H7 (cell line): Measurements from ENCODE around the gene R3HCC1L. TPM values are rescaled to one million over a fixed set of nuclear protein-coding genes. Genes with fewer than 3 reads are reported as not detected.
A peak's percentile ranks its signal among the peaks of the same experiment; 100 is the strongest.
"Not testable (repeated sequence)": the region's sequence is repeated elsewhere in the genome, so short reads cannot be mapped to it uniquely, and the experiment has no call there.

Experiments
- DNase-seq: peaks from one replicate; pipeline ENCODE4 v3.0.0; 2012
- H3K27me3 ChIP-seq: 2 replicates; pipeline ENCODE4 v1.6.0; 2011; ENCODE audit warnings: mild to moderate bottlenecking, low read length; ENCODE audit not compliant: control insufficient read depth, insufficient read depth
- H3K36me3 ChIP-seq: replicated peaks from 2 replicates; pipeline ENCODE4 v1.5.1; 2011; ENCODE audit warnings: low read length; ENCODE audit not compliant: control insufficient read depth, insufficient read depth
- H3K4me3 ChIP-seq: 2 replicates; pipeline ENCODE4 v1.5.1; 2011; ENCODE audit warnings: low read depth, mild to moderate bottlenecking, control low read depth, low read length, moderate library complexity; ENCODE audit not compliant: insufficient read depth
- total RNA-seq: library from RNA; depleted of rRNA; stranded (reverse); fragments of >200 nt; shearing (Covaris generic); gene quantifications from 2 replicates; pipeline ENCODE4 v1.2.3, GENCODE V29; 2014

The R3HCC1L gene
- total RNA-seq, 1 experiment from 2014 or later: 11.8 TPM

DNA sequence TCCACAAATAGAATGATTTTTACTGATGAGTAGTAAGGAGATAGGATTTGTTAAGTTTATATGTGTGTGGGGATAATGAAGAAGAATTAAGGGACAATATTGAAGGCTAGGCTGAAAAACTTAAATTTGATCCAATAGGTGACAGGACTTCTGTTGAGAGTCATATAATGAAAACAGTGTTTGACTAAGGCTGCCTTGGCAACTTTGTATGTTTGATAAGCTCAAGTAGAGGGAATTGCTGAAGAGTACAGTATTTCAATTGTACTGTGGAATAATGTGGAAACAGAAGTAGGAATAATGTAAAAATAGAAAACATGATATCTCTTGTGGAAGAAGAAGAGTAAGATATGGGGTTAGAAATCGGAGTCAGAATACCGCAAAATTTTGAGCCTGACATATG, 10.5 kb downstream of the R3HCC1L start:
- Histone ChIP-seq H3K27me3 (no peaks in the 10 kb centered on the region), H3K4me3 (no peak overlapping the region), H3K36me3 (no peaks in the 10 kb centered on the region)
- no peak for DNase-seq

DNA sequence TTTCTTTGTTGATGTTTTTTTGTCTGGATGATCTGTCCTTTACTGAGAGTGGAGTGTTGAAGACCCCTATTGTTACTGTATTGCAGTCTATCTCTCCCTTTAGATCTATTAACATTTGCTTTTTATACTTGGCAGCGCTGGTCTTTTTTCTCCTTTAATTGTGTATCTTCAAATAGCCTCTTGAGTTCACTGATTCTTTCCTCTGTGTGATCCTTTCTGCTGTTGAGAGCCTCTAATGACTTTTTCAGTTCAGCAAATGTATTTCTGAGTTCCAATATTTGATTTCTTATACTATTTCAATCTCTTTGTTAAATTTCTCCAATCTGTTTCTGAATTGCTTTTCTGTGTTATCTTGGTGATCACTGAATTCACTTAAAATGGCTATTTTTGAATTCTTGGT, 15.4 kb downstream of the R3HCC1L start:
- no peak for DNase-seq
- Histone ChIP-seq H3K27me3 (no peaks in the 10 kb centered on the region), H3K36me3 (no peaks in the 10 kb centered on the region), H3K4me3 (no peak overlapping the region)

DNA sequence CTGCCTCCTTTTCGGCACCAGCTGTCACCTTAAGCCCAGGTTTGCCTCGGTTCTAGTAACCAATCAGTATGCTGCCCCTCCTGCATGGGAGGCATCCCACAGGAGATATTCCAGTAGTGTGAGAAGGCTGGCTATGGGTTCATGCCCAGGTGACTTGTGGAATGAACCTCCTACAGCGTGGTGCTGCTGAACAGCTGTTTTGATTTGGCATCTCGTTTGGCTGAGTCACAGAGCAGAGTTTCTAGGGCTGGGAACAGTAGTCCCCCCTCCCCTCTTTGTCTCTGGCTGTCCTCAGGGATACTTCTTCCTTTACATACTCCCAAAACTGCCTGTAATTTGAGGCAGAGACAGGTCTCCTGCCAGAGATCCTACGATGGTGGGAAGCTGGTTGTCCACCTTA, 16.1 kb downstream of the R3HCC1L start:
- Histone ChIP-seq H3K36me3 (no peaks in the 10 kb centered on the region), H3K4me3 (no peak overlapping the region), H3K27me3 (no peaks in the 10 kb centered on the region)
- DNase-seq: no peak

DNA sequence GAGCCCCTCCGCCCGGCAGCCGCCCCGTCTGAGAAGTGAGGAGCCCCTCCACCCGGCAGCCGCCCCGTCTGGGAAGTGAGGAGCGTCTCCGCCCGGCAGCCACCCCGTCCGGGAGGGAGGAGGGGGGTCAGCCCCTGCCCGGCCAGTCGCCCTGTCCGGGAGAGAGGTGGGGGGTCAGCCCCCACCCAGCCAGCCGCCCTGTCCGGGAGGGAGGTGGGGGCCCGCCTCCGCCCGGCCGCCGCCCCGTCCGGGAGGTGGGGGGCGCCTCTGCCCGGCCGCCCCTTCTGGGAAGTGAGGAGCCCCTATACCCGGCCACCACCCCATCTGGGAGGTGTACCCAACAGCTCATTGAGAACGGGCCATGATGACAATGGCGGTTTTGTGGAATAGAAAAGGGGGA, 18.3 kb downstream of the R3HCC1L start:
- H3K36me3 ChIP-seq, H3K4me3 ChIP-seq, H3K27me3 ChIP-seq, DNase-seq: not testable (repeated sequence)

DNA sequence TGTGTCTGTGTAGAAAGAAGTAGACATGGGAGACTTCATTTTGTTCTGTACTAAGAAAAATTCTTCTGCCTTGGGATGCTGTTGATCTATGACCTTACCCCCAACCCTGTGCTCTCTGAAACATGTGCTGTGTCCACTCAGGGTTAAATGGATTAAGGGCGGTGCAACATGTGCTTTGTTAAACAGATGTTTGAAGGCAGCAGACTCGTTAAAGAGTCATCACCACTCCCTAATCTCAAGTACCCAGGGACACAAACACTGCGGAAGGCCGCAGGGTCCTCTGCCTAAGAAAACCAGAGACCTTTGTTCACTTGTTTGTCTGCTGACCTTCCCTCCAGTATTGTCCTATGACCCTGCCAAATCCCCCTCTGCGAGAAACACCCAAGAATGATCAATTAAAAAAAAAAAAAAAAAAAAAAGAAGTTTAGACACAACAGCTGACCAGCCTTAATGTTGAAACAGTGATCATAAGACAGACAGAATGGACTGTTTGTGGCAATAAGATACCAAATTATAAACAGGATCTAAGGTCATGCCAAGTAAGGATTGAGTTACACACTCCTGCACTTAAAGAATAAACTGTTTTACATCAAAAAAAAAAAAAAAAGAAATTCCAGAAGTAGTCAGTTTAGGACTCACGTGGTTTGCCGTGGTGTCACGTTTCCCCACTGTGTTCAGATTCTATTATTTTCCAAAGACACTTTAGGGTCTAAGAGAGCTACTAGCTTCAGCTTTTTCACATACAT, 18.9 kb downstream of the R3HCC1L start:
- not testable (repeated sequence) for H3K27me3 ChIP-seq, H3K36me3 ChIP-seq, DNase-seq, H3K4me3 ChIP-seq

DNA sequence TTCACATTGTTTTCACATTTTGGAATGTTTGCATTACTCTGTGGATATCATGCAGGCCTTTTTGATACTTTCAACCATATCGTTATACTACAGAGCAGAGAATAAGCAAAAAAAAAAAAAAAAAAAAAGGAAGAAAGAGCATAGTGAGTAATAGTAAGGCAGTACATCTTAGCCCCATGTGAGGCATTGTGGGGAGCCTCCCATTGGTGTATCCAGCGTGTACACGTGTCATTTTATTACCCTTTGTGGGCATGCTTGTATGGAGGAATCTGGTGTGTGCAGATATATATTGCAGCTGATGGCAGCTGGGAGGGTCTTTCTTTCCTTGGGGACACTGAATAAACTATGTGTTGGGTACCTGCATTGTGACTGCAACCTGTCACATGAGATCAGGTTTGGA, 19.6 kb downstream of the R3HCC1L start:
- no peaks in the 10 kb centered on the region for H3K36me3 ChIP-seq
- no peak overlapping the region for H3K4me3 ChIP-seq
- DNase-seq: no peak
- H3K27me3 ChIP-seq: no peaks in the 10 kb centered on the region

DNA sequence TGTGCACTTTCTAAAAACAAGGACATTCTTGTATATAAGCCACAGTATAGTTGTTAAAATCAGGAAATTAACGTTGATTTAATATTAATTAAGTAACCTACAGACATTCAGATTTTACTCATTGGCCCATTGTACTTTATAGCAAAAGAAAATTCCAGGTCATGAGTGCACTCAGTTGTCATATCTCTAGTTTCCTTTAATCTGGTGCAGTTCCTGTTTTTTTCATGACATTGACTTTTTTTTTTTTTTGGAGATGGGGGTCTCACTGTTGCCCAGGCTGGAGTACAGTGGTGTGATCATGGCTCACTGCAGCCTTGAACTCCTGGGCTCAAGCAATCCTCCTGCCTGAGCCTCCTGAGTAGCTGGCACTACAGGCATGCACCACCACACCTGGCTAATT, 24.1 kb downstream of the R3HCC1L start:
- DNase-seq: no peak
- Histone ChIP-seq H3K36me3 (no peaks in the 10 kb centered on the region), H3K4me3 (no peak overlapping the region), H3K27me3 (no peaks in the 10 kb centered on the region)

DNA sequence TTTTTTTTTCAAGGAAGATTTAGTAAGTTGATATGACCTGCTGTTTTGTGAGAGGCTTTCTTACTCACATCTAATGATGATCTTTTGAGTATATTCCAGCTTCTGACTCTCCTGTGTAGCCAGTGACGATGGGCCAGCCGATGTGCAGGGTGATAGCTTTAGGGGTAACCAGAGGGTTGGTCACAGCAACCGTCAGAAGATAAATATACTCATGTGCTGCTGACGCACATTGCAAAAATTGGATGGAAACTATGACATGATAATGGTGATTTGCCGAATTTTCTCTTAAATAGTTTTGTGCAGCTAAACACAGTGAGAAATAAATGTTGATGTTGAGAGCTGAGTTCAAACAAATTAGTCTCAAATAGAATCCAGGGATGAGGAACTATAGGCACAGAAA, 29.5 kb downstream of the R3HCC1L start:
- no peak for DNase-seq
- no peaks in the 10 kb centered on the region for H3K27me3 ChIP-seq
- H3K36me3 ChIP-seq: no peaks in the 10 kb centered on the region
- H3K4me3 ChIP-seq: no peak overlapping the region

DNA sequence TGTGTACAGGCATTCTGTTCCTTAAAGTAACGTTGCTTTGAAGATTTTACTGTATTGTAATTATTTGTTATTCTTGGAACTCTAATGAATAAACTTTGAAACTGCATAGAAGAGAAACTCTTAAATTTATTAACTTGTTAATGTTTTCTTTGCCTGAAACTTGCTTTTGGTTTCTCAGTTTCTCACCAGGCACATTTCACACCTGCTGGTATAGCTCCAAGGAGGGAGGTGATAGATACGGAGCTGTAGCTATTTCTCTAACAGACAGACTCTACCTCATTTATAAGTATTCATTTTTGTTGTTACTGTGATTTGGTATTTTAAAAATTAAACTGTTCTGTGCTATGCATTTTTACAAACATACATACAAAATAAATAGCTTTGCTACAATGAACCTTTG, 32.7 kb downstream of the R3HCC1L start:
- Histone ChIP-seq H3K27me3 (no peaks in the 10 kb centered on the region), H3K4me3 (no peak overlapping the region), H3K36me3 (no peaks in the 10 kb centered on the region)
- no peak for DNase-seq

DNA sequence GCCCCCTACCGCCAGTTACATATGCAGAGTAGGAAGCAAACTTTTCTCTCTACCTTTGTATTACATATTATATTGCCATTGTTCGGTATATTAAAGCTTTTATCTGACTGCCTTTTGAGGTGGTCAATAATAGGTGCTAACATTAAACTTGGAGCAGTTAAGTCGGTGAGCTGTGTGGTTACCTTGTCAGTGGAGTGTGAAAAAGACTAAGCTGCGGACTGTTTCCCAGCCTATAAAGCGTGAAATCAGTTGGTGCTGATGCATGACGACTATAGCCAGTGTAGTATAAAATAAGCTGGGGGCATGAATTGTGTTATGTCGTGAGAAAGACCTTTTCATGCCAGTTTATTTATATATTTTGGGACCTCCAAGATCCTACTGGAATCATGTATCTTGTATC, 33.7 kb downstream of the R3HCC1L start:
- no peak for DNase-seq
- H3K4me3 ChIP-seq: no peak overlapping the region

DNA sequence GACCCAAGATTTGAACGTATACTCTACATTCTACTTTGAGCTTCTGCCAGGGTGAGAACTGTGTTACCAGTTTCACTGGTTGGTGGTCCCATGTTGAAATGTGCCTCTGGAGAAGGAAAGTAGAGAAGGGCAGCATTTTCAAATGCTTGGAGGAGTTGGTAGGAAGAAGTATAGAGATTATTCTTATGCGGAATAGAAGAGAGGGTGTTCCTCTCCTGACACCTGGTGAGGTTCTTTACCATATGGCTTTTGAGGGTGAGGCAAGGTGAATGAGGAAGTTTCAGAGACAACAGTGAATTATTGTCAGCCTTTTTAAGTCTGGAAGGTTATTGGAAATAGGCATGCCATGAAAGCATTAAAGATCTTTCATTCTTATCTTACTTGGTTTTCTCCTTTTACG, 34.3 kb downstream of the R3HCC1L start:
- Histone ChIP-seq H3K36me3 (no peaks in the 10 kb centered on the region), H3K4me3 (no peak overlapping the region)
- DNase-seq: no peak

More for the DNA sequence above, 33.7 kb downstream of the R3HCC1L start:
- no peaks in the 10 kb centered on the region for H3K36me3 ChIP-seq
- no peaks in the 10 kb centered on the region for H3K27me3 ChIP-seq

DNA sequence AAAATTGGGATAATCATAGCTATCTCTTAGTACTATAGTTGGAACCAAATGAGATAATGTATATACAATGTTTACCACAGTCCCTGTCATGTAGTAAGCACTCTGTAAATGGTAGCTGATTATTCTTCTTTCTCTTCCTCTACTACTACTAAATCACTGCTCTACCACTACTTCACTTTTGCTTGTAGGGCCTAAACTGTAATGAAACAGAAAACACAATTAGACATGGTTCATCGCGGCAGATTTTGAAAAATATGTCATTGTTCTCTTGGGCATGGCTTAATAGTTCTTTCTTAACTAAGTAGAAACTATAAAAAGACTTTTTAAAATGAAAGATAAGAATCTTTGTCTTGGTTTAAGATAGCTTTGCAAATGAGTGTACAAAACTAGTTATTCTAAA, 34.9 kb downstream of the R3HCC1L start:
- Histone ChIP-seq H3K36me3 (no peaks in the 10 kb centered on the region), H3K27me3 (no peaks in the 10 kb centered on the region), H3K4me3 (no peak overlapping the region)
- no peak for DNase-seq

More for the DNA sequence above, 34.3 kb downstream of the R3HCC1L start:
- no peaks in the 10 kb centered on the region for H3K27me3 ChIP-seq

DNA sequence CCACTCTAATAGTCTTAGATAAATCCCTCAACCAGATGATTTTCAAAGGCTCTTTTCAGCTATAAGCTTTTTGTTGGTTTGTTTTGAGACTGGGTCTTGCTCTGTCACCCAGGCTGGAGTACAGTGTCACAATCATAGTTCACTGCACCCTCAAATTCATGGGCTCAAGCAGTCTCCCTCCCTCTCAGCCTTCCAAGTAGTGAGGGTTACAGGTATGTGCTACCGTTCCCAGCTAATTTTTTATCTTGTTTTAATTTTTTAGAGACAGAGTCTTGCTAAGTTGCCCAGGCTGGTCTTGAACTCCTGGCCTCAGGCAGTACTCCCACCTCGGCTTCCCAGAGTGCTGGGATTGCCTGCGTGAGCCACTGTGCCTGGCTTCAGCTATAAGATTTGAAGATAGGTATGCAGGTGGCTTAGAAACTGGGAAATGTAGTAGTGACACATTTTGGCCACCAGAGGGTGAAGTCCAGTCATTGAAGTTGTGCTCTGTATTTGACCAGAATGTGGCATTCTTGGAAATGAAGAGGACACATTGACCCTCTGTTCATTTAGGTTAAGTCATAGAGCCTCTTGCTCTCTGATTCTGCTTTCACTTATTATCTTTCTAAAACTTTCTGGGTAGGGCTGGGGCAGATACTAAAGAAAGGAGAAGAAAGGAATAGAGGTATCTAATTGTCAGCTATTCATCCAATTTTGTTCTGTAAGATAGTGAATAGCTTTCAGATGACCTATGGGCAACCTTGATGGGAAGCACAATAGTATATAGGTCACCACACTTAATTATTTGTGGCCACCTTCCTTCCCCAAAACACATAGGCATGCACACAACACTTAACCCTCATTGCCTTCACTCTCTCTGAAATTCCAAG, 36.0 kb downstream of the R3HCC1L start:
- Histone ChIP-seq H3K4me3 (no peak overlapping the region), H3K27me3 (no peaks in the 10 kb centered on the region), H3K36me3 (no peaks in the 10 kb centered on the region)
- DNase-seq: peak; percentile 32

DNA sequence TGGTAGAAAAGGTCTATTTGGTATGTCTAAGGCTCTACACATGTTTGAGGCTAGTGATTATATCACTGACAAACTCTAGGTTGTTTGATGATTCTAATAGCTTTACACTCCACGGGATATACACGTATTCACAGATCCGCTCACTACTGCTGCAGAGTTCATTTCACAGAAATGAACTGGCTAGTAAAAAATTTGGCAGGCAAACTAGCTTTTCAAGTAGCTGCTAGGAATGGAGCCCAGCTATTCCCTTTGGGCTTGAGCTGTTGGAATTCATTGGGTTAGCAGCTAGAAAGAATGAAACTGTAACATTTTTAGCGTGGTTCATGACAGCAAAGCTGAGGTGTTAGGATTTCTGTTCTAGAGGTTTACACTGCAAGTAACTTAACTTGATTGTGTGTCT, 37.6 kb downstream of the R3HCC1L start:
- Histone ChIP-seq H3K36me3 (no peaks in the 10 kb centered on the region), H3K4me3 (no peak overlapping the region), H3K27me3 (no peaks in the 10 kb centered on the region)
- no peak for DNase-seq

DNA sequence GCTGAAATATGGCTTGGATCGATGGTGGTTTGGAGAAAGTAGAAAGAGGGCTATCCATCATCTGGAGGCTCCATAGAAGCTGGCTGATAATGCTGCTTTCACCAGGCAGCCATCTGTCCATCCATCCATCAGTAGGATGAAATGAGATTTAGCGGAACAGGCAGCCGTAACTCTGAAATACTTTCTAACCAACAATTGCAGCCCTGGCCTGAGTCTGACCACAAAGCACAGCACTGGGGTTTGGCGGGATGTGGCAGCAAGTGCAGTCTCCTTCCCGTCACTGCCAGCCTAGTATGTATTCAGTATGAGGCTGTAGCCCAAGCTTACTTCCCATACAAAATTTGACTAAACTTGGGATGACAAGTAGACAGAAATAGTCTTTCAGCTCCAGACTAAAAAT, 38.0 kb downstream of the R3HCC1L start:
- no peak overlapping the region for H3K4me3 ChIP-seq
- no peaks in the 10 kb centered on the region for H3K36me3 ChIP-seq
- no peaks in the 10 kb centered on the region for H3K27me3 ChIP-seq
- no peak for DNase-seq
